Karpas-422 (cell line): ENCODE results near the gene SST. TPM values are rescaled to one million over a fixed set of nuclear protein-coding genes. Genes with fewer than 3 reads are reported as not detected.

Experiments used
- DNase-seq: peaks from one replicate; pipeline ENCODE4 v3.0.0-alpha.2; 2015
- H2AFZ ChIP-seq: fragments of 200-600 bp; sonication (generic); 2 replicates; pipeline ENCODE4 v1.6.1; 2014; ENCODE audit warnings: antibody characterized with exemption, low read length, mixed read lengths
- H3K27ac ChIP-seq: fragments of 200-600 bp; sonication (generic); 2 replicates; pipeline ENCODE4 v1.5.1; 2014; ENCODE audit warnings: mild to moderate bottlenecking, low read length, moderate library complexity
- H3K27me3 ChIP-seq: fragments of 200-600 bp; sonication (generic); 2 replicates; pipeline ENCODE4 v1.6.1; 2014; ENCODE audit warnings: low read length, mixed read lengths
- H3K36me3 ChIP-seq: fragments of 200-600 bp; sonication (generic); 2 replicates; pipeline ENCODE4 v1.6.1; 2014; ENCODE audit warnings: low read length, mixed read lengths; ENCODE audit not compliant: insufficient read depth
- H3K4me1 ChIP-seq: fragments of 200-600 bp; sonication (generic); 2 replicates; pipeline ENCODE4 v1.6.1; 2014; ENCODE audit warnings: mild to moderate bottlenecking, low read length, mixed read lengths
- H3K4me2 ChIP-seq: fragments of 200-600 bp; sonication (generic); 2 replicates; pipeline ENCODE4 v1.6.1; 2014; ENCODE audit warnings: low read length, low read depth, mild to moderate bottlenecking; ENCODE audit not compliant: poor library complexity, severe bottlenecking
- H3K4me3 ChIP-seq: fragments of 200-600 bp; sonication (generic); 2 replicates; pipeline ENCODE4 v1.5.1; 2014; ENCODE audit warnings: mild to moderate bottlenecking, antibody characterized with exemption, low read length, mixed read lengths
- H3K79me2 ChIP-seq: fragments of 200-600 bp; sonication (generic); 2 replicates; pipeline ENCODE4 v1.6.1; 2014; ENCODE audit warnings: mild to moderate bottlenecking, low read length, mixed read lengths
- H3K9ac ChIP-seq: fragments of 200-600 bp; sonication (generic); 2 replicates; pipeline ENCODE4 v1.6.0; 2014; ENCODE audit warnings: low read length
- H3K9me2 ChIP-seq: fragments of 200-600 bp; sonication (generic), shearing (Covaris generic); replicated peaks from 2 replicates; pipeline ENCODE4 v1.6.0; 2014; ENCODE audit warnings: mild to moderate bottlenecking, low read length, moderate library complexity; ENCODE audit not compliant: insufficient read depth
- H3K9me3 ChIP-seq: fragments of 300-700, 200-600 bp; sonication (generic); 2 replicates; pipeline ENCODE4 v1.6.1; 2014; ENCODE audit warnings: low read length, mixed read lengths
- H4K20me1 ChIP-seq: fragments of 200-600 bp; sonication (generic); 2 replicates; pipeline ENCODE4 v1.6.1; 2014; ENCODE audit warnings: mild to moderate bottlenecking, antibody characterized with exemption, low read length, low read depth; ENCODE audit not compliant: insufficient read depth
- total RNA-seq: library from RNA; depleted of rRNA; stranded (reverse); fragments of >200 nt; shearing (Covaris generic); gene quantifications from 2 replicates; pipeline ENCODE4 v1.2.3, GENCODE V29; 2014; ENCODE audit warnings: low replicate concordance

The SST gene
- total RNA-seq, 1 experiment from 2014 or later, result not detected

DNA sequence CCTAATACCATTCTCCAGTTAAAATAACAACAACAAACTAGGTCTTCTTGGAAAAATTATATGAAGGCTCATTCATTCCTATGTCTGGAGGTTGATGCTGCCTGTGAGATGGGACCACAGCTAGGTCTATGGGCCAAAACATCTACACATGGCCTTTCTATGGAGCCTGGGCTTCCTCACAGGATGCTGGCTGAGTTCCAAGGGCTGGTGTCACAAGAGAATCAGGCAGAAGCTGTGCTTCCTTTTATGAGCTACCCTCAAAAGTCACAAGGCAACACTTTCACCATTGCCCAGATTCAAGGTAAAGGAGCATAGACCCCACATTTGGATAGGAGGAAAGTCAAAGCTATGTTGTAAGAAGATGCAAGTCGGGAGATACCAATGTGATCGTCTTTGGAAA, 36.8 kb upstream of the SST start:
- Histone ChIP-seq H3K9me2 (no peaks in the 10 kb centered on the region), H3K27me3 (no peaks in the 10 kb centered on the region), H3K27ac (no peak overlapping the region), H3K4me1 (peaks cover 30% of the 10 kb centered on the region), H3K36me3 (no peaks in the 10 kb centered on the region), H2AFZ (no peak overlapping the region), H3K79me2 (no peaks in the 10 kb centered on the region), H3K4me2 (no peak overlapping the region), H3K9me3 (no peaks in the 10 kb centered on the region), H4K20me1 (no peaks in the 10 kb centered on the region), H3K4me3 (no peak overlapping the region), H3K9ac (no peak overlapping the region)
- DNase-seq, result no peak

- no peaks in the 10 kb centered on the region for H3K27me3 ChIP-seq
- no peaks in the 10 kb centered on the region for H3K9me3 ChIP-seq
- H4K20me1 ChIP-seq, result no peaks in the 10 kb centered on the region
- no peak overlapping the region for H3K4me2 ChIP-seq
- DNase-seq, result no peak
- H3K36me3 ChIP-seq, result no peaks in the 10 kb centered on the region
- H3K9ac ChIP-seq, result no peak overlapping the region
- no peak overlapping the region for H2AFZ ChIP-seq
- H3K4me1 ChIP-seq, result peaks cover 30% of the 10 kb centered on the region
- no peak overlapping the region for H3K27ac ChIP-seq
- no peak overlapping the region for H3K4me3 ChIP-seq
- no peaks in the 10 kb centered on the region for H3K79me2 ChIP-seq
- no peaks in the 10 kb centered on the region for H3K9me2 ChIP-seq
These were observed 35.0 kb upstream of the SST start for GRCh38 chr3:187705164-187705563.

GRCh38 chr3:187702507-187703033, 32.4 kb upstream of the SST start, which contains the start of gene RTP2:
Gene RTP2, minus strand, starts transcription at chr3:187702557. Its CDS starts 429 bp downstream, at chr3:187702128.
- peaks cover 8% of the 10 kb centered on the region for H3K4me1 ChIP-seq
- no peak for DNase-seq
- H3K9ac ChIP-seq, result no peak within 1 kb of the TSS
- H3K4me2 ChIP-seq, result no peak within 1 kb of the TSS
- no peaks in the 10 kb centered on the region for H3K36me3 ChIP-seq
- H3K4me3 ChIP-seq, result no peak within 1 kb of the TSS
- no peaks in the 10 kb centered on the region for H3K9me3 ChIP-seq
- H3K9me2 ChIP-seq, result no peaks in the 10 kb centered on the region
- H3K27ac ChIP-seq, result no peak within 1 kb of the TSS
- H4K20me1 ChIP-seq, result no peaks in the 10 kb centered on the region
- no peaks in the 10 kb centered on the region for H3K27me3 ChIP-seq
- H3K79me2 ChIP-seq, result no peaks in the 10 kb centered on the region
- no peak within 1 kb of the TSS for H2AFZ ChIP-seq

- Histone ChIP-seq H4K20me1 (no peaks in the 10 kb centered on the region), H3K4me3 (no peak overlapping the region), H3K36me3 (no peaks in the 10 kb centered on the region), H3K9me2 (no peaks in the 10 kb centered on the region), H3K27me3 (no peaks in the 10 kb centered on the region), H2AFZ (no peak overlapping the region), H3K9ac (no peak overlapping the region), H3K9me3 (no peaks in the 10 kb centered on the region), H3K4me2 (no peak overlapping the region), H3K4me1 (no peaks in the 10 kb centered on the region), H3K79me2 (no peaks in the 10 kb centered on the region), H3K27ac (no peak overlapping the region)
- DNase-seq, result no peak
These were observed 30.1 kb upstream of the SST start for GRCh38 chr3:187700249-187700648.

DNA sequence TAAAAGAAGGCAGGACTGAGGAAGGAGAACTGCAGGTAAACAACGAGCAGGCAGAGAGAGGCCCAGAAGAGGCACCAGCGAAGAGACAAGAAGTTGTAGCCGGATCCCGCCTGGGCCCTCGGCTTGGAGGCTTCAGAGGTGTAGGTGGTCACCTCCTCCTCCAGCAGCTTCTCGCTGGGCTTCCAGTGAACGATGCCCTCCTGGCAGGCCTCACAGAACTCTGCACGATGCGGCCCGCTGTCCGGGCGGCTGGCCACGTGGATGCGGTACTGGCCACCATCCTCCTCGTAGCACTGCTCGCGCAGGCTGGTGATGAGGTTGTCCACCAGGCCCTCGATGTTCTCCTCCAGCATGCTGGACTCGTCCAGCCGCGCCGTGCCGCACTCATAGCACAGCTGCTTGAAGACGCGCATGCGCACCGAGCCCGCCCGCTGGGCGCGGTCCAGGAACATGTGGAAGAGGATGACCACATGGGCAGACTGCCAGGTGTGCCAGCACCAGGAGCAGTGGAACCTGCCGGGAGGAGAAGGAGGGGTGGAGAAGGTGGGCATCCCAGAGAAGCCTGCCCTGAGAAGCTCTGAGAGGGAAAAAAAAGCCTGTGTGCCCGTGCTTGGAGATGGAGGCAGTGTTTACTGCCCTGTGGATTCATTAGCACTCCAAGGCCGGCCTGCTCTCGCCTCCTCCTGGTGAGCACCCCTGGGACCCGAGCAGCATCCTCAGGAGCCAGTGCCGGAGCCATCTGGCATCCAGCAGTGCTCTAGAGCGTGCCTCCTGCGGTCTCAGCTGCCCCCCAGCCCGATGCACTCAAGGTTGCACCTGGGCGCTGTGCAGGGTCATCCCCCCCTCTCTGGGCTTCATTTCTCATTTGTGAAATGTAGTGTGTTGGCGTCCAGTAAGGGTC, 28.6 kb upstream of the SST start:
- Histone ChIP-seq H3K79me2 (no peaks in the 10 kb centered on the region), H2AFZ (no peak overlapping the region), H3K9me2 (no peaks in the 10 kb centered on the region), H4K20me1 (no peaks in the 10 kb centered on the region), H3K4me1 (no peaks in the 10 kb centered on the region), H3K27me3 (no peaks in the 10 kb centered on the region), H3K9ac (no peak overlapping the region), H3K4me3 (no peak overlapping the region), H3K4me2 (no peak overlapping the region), H3K9me3 (no peaks in the 10 kb centered on the region), H3K36me3 (no peaks in the 10 kb centered on the region), H3K27ac (no peak overlapping the region)
- DNase-seq, result no peak

DNA sequence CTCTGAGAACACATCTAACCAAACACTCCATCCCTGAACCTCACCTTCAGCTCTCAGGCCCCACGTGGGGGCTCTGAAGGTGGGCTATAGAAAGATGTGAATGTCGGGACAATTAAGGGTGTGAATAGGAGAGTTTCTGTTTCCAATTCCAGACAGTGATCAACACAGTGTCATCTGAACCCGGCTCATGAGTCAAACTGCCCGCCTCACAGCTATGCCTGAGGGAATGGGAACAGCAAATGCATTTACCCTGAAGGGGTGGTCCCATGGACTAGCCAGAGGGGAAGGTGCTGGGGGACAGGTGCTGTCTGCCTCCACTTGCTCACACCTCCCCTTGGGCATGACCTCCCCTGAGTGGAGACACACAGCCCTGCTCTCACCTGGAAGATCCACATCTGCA, 25.8 kb upstream of the SST start:
- H3K9me2 ChIP-seq, result no peaks in the 10 kb centered on the region
- H3K4me2 ChIP-seq, result no peak overlapping the region
- H3K9me3 ChIP-seq, result no peaks in the 10 kb centered on the region
- H3K9ac ChIP-seq, result no peak overlapping the region
- no peak overlapping the region for H3K4me3 ChIP-seq
- no peaks in the 10 kb centered on the region for H3K4me1 ChIP-seq
- no peaks in the 10 kb centered on the region for H3K27me3 ChIP-seq
- H4K20me1 ChIP-seq, result no peaks in the 10 kb centered on the region
- H3K27ac ChIP-seq, result no peak overlapping the region
- H3K36me3 ChIP-seq, result no peaks in the 10 kb centered on the region
- no peaks in the 10 kb centered on the region for H3K79me2 ChIP-seq
- no peak overlapping the region for H2AFZ ChIP-seq
- DNase-seq, result no peak

- no peaks in the 10 kb centered on the region for H3K79me2 ChIP-seq
- no peaks in the 10 kb centered on the region for H3K9me3 ChIP-seq
- no peaks in the 10 kb centered on the region for H3K27me3 ChIP-seq
- no peak for DNase-seq
- H3K4me2 ChIP-seq, result no peak overlapping the region
- no peaks in the 10 kb centered on the region for H3K36me3 ChIP-seq
- H3K27ac ChIP-seq, result no peak overlapping the region
- H3K9me2 ChIP-seq, result no peaks in the 10 kb centered on the region
- H3K4me3 ChIP-seq, result no peak overlapping the region
- no peak overlapping the region for H2AFZ ChIP-seq
- H4K20me1 ChIP-seq, result no peaks in the 10 kb centered on the region
- no peak overlapping the region for H3K9ac ChIP-seq
- no peaks in the 10 kb centered on the region for H3K4me1 ChIP-seq
These were observed 25.3 kb upstream of the SST start for GRCh38 chr3:187695449-187695848.

DNA sequence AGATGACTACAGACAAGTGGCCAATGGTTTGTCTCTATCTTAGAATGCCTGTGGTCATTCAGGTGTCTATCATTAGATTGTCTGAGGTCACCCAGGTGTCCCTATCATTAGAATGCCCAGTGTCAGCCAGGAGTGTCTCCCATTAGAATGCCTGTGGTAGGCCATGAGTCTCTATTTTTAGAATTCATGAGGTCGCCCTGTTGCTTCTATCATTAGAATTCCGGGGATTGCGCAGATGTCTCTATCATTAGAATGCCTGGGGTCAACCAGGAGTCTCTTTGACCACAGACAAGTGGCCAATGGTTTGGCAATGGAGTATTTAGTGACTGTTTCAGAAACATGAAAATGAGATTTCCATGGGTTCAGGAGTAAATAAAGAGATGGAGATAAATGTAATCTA, 24.6 kb upstream of the SST start:
- Histone ChIP-seq H2AFZ (no peak overlapping the region), H4K20me1 (no peaks in the 10 kb centered on the region), H3K27ac (no peak overlapping the region), H3K4me2 (no peak overlapping the region), H3K79me2 (no peaks in the 10 kb centered on the region), H3K4me1 (no peaks in the 10 kb centered on the region), H3K36me3 (no peaks in the 10 kb centered on the region), H3K9me3 (no peaks in the 10 kb centered on the region), H3K4me3 (no peak overlapping the region), H3K9me2 (no peaks in the 10 kb centered on the region), H3K27me3 (no peaks in the 10 kb centered on the region), H3K9ac (no peak overlapping the region)
- no peak for DNase-seq
